Fibroblast of lung (primary cell): ENCODE data around the gene PRKAG2. TPM values are rescaled to one million over a fixed set of nuclear protein-coding genes. Genes with fewer than 3 reads are reported as not detected.
A peak's percentile ranks its signal among the peaks of the same experiment; 100 is the strongest.

Experiments
- DNase-seq, 2 donors: peaks; one replicate each; pipeline versions ENCODE4 v3.0.0 to v3.0.0-alpha.2; 2010; ENCODE audit warnings: low read depth in 2 of 2
- H2AFZ ChIP-seq: 2 replicates; pipeline ENCODE4 v1.5.1; 2012; ENCODE audit warnings: low read length, control low read depth, inconsistent platforms
- H3K27ac ChIP-seq: 2 replicates; pipeline ENCODE4 v1.5.1; 2011; ENCODE audit warnings: low read length, control low read depth; ENCODE audit not compliant: insufficient read depth
- H3K27me3 ChIP-seq: 2 replicates; pipeline ENCODE4 v1.5.1; 2011; ENCODE audit warnings: mild to moderate bottlenecking, low read length; ENCODE audit not compliant: control insufficient read depth, insufficient read depth
- H3K36me3 ChIP-seq: 2 replicates; pipeline ENCODE4 v1.5.1; 2011; ENCODE audit warnings: low read length; ENCODE audit not compliant: control insufficient read depth, insufficient read depth
- H3K4me1 ChIP-seq: 2 replicates; pipeline ENCODE4 v1.5.1; 2011; ENCODE audit warnings: low read length; ENCODE audit not compliant: control insufficient read depth, insufficient read depth; ENCODE audit errors: extremely low read depth
- H3K4me2 ChIP-seq: 2 replicates; pipeline ENCODE4 v1.5.1; 2011; ENCODE audit warnings: low read length, control low read depth; ENCODE audit not compliant: insufficient read depth; ENCODE audit errors: extremely low read depth
- H3K4me3 ChIP-seq, 4 experiments: fragments of 200-600 bp in 1 of 4; sonication (generic) in 1 of 4; replicated peaks in 1 of 4; 2 replicates each; pipeline ENCODE4 v1.5.1; 2011 to 2016; ENCODE audit warnings: low read length in 4 of 4, low read depth in 3 of 4, mild to moderate bottlenecking in 3 of 4, control low read depth in 2 of 4, inconsistent platforms in 1 of 4, mixed read lengths in 1 of 4; ENCODE audit not compliant: insufficient read depth in 1 of 4; ENCODE audit errors: control extremely low read depth in 1 of 4
- H3K79me2 ChIP-seq: 2 replicates; pipeline ENCODE4 v1.5.1; 2012; ENCODE audit warnings: mild to moderate bottlenecking, low read length, inconsistent platforms; ENCODE audit not compliant: control insufficient read depth, insufficient read depth
- H3K9ac ChIP-seq: 2 replicates; pipeline ENCODE4 v1.5.1; 2011; ENCODE audit warnings: mild to moderate bottlenecking, low read length, control low read depth; ENCODE audit not compliant: insufficient read depth
- H3K9me3 ChIP-seq: 2 replicates; pipeline ENCODE4 v1.5.1; 2012; ENCODE audit warnings: low read depth, low read length; ENCODE audit not compliant: control insufficient read depth, insufficient read depth
- H4K20me1 ChIP-seq: 2 replicates; pipeline ENCODE4 v1.5.1; 2011; ENCODE audit warnings: low read length; ENCODE audit not compliant: control insufficient read depth, insufficient read depth; ENCODE audit errors: extremely low read depth
- CTCF ChIP-seq, 2 donors: IDR thresholded peaks in 1 of 2; conservative IDR thresholded peaks in 1 of 2; 1 replicate in 1 of 2; 2 replicates in 1 of 2; pipeline ENCODE4 v1.5.1; 2011 to 2012; ENCODE audit warnings: low read length in 2 of 2, control low read depth in 1 of 2, inconsistent platforms in 1 of 2, low read depth in 1 of 2, mild to moderate bottlenecking in 1 of 2
- EZH2 ChIP-seq: IDR thresholded peaks from 2 replicates; pipeline ENCODE4 v1.5.1; 2012; ENCODE audit warnings: low read length, control low read depth, mild to moderate bottlenecking; ENCODE audit errors: missing control alignments
- polyA plus RNA-seq, 2 donors: library from polyadenylated mRNA; depleted of rRNA in 1 of 2; stranded (reverse) in 1 of 2; unstranded in 1 of 2; fragments of >200 nt; gene quantifications; 2 replicates each; pipeline ENCODE4 v1.2.1, GENCODE V29; 2011 to 2012; ENCODE audit warnings: missing spikeins in 1 of 2
- total RNA-seq: library from RNA; depleted of rRNA; stranded (reverse); fragments of >200 nt; gene quantifications from 2 replicates; pipeline ENCODE4 v1.2.1, GENCODE V29; 2014

PRKAG2 gene
- total and polyA plus RNA-seq, 2 donors (not counting 1 experiment from before 2014, with no cell fraction given), result 11.9 to 56.7 TPM

- H3K4me1 ChIP-seq, result peaks cover 3% of the 10 kb centered on the region
These were observed 218.1 kb downstream of the PRKAG2 start for GRCh38 chr7:151658778-151659177.

GRCh38 chr7:151657173-151657572 is 219.7 kb downstream of the PRKAG2 start:
- no peaks in the 10 kb centered on the region for H4K20me1 ChIP-seq
- H3K9me3 ChIP-seq, result no peaks in the 10 kb centered on the region
- H3K4me1 ChIP-seq, result peaks cover 3% of the 10 kb centered on the region
- no peaks in the 10 kb centered on the region for H3K79me2 ChIP-seq
- no peak for TF ChIP-seq CTCF (conservative IDR thresholded peaks at IDR 0.05 in 1 of 2, IDR thresholded peaks at IDR 0.05 in 1 of 2; ENCODE audit: low read depth in 1 of 2, low read length in 2 of 2)
- TF ChIP-seq EZH2, result no peak
- H3K36me3 ChIP-seq, result no peaks in the 10 kb centered on the region
- no peak overlapping the region for H3K4me2 ChIP-seq
- H3K9ac ChIP-seq, result no peak overlapping the region
- H3K27me3 ChIP-seq, result no peaks in the 10 kb centered on the region
- no peak overlapping the region for H3K27ac ChIP-seq
- H2AFZ ChIP-seq, result no peak overlapping the region
- H3K4me3 ChIP-seq, result no peak overlapping the region
- no peak for DNase-seq

More at GRCh38 chr7:151658778-151659177, 218.1 kb downstream of the PRKAG2 start:
- Histone ChIP-seq H3K27ac (no peak overlapping the region), H3K4me3 (no peak overlapping the region), H3K36me3 (no peaks in the 10 kb centered on the region), H4K20me1 (no peaks in the 10 kb centered on the region), H2AFZ (no peak overlapping the region), H3K4me2 (no peak overlapping the region), H3K9ac (no peak overlapping the region), H3K27me3 (no peaks in the 10 kb centered on the region), H3K9me3 (no peaks in the 10 kb centered on the region), H3K79me2 (no peaks in the 10 kb centered on the region)
- TF ChIP-seq EZH2 (no peak), CTCF (conservative IDR thresholded peaks at IDR 0.05 in 1 of 2, IDR thresholded peaks at IDR 0.05 in 1 of 2; ENCODE audit: low read depth in 1 of 2, low read length in 2 of 2) (no peak)
- DNase-seq, result peak in 1 of 2 donors; percentile 25

GRCh38 chr7:151655555-151655954 is 221.4 kb downstream of the PRKAG2 start:
- TF ChIP-seq CTCF (conservative IDR thresholded peaks at IDR 0.05 in 1 of 2, IDR thresholded peaks at IDR 0.05 in 1 of 2; ENCODE audit: low read depth in 1 of 2, low read length in 2 of 2), result no peak
- no peak for TF ChIP-seq EZH2

More at GRCh38 chr7:151655555-151655954, 221.4 kb downstream of the PRKAG2 start:
- no peak overlapping the region for H2AFZ ChIP-seq
- H3K4me1 ChIP-seq, result peaks cover 4% of the 10 kb centered on the region
- H3K79me2 ChIP-seq, result no peaks in the 10 kb centered on the region
- no peaks in the 10 kb centered on the region for H3K27me3 ChIP-seq
- H3K36me3 ChIP-seq, result no peaks in the 10 kb centered on the region
- DNase-seq, result no peak
- no peak overlapping the region for H3K27ac ChIP-seq
- H3K4me2 ChIP-seq, result no peak overlapping the region
- H3K4me3 ChIP-seq, result no peak overlapping the region
- no peak overlapping the region for H3K9ac ChIP-seq
- no peaks in the 10 kb centered on the region for H3K9me3 ChIP-seq
- no peaks in the 10 kb centered on the region for H4K20me1 ChIP-seq
